Activated naive CD4-positive, alpha-beta T cell treated with anti-CD3 and anti-CD28 coated beads for 36 hours (primary cell): ENCODE results near the gene MMRN2. TPM values are rescaled to one million over a fixed set of nuclear protein-coding genes. Genes with fewer than 3 reads are reported as not detected.
"Not testable (repeated sequence)": the region's sequence is repeated elsewhere in the genome, so short reads cannot be mapped to it uniquely, and the experiment has no call there.

Source experiments
- CTCF ChIA-PET: fragments of 350-600 bp; sonication (Branson Sonifier 250); formaldehyde crosslinking; loops from one replicate; lab custom pipeline; 2021; ENCODE audit warnings: antibody characterized with exemption; lab: Charles Lee
- DNase-seq: peaks from one replicate; pipeline ENCODE4 v3.0.0-alpha.2; 2020
- H3K27ac Mint-ChIP-seq: one replicate; pipeline ENCODE4 v1.8.0; 2021; ENCODE audit warnings: mild to moderate bottlenecking, mixed read lengths
- H3K27me3 Mint-ChIP-seq: one replicate; pipeline ENCODE4 v1.8.0; 2021; ENCODE audit warnings: low read depth, mixed read lengths
- H3K36me3 Mint-ChIP-seq: one replicate; pipeline ENCODE4 v1.8.0; 2021; ENCODE audit warnings: low read depth, mixed read lengths
- H3K4me1 Mint-ChIP-seq: one replicate; pipeline ENCODE4 v1.8.0; 2021; ENCODE audit warnings: low read depth, mixed read lengths
- H3K4me3 Mint-ChIP-seq: one replicate; pipeline ENCODE4 v1.8.0; 2021; ENCODE audit warnings: mild to moderate bottlenecking, moderate library complexity, mixed read lengths
- H3K9me3 Mint-ChIP-seq: one replicate; pipeline ENCODE4 v1.8.0; 2021; ENCODE audit warnings: mixed read lengths
- intact Hi-C: fragments of 100-400 bp; cut with micrococcal nuclease; formaldehyde crosslinking; loops from one replicate; pipeline ENCODE4 v1.15.1; 2023
- total RNA-seq, 2 experiments: library from RNA; stranded (reverse); gene quantifications; one replicate each; pipeline ENCODE4 v1.2.3, GENCODE V29; 2021

The MMRN2 gene
- total RNA-seq, 2 experiments from 2014 or later, result not detected

DNA sequence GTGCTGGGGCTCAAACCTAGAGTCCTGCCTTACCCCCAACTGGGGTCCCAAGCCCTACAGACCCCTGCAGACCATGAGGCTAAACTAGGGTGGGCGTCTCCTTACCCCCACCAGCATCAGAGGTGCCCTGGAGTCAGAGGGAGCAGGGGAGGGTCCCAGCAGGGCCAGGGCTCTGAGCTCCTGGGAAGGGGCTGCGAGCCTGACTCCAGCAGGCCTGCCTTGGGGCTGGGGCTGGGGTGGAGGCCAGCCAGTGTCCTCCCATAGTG, 2.3 kb upstream of the MMRN2 start:
- CTCF ChIA-PET, result no interaction called here
- H3K36me3 Mint-ChIP-seq, result no peaks in the 10 kb centered on the region
- no peaks in the 10 kb centered on the region for H3K9me3 Mint-ChIP-seq
- no peak overlapping the region for H3K27ac Mint-ChIP-seq
- no peak for DNase-seq
- no peak overlapping the region for H3K4me3 Mint-ChIP-seq
- peaks cover 5% of the 10 kb centered on the region for H3K4me1 Mint-ChIP-seq
- intact Hi-C loops, result loop anchor here (1.0 kb wide), 1 partner anchor 20 kb away; no protein-coding TSS in a partner anchor
- H3K27me3 Mint-ChIP-seq, result no peaks in the 10 kb centered on the region

DNA sequence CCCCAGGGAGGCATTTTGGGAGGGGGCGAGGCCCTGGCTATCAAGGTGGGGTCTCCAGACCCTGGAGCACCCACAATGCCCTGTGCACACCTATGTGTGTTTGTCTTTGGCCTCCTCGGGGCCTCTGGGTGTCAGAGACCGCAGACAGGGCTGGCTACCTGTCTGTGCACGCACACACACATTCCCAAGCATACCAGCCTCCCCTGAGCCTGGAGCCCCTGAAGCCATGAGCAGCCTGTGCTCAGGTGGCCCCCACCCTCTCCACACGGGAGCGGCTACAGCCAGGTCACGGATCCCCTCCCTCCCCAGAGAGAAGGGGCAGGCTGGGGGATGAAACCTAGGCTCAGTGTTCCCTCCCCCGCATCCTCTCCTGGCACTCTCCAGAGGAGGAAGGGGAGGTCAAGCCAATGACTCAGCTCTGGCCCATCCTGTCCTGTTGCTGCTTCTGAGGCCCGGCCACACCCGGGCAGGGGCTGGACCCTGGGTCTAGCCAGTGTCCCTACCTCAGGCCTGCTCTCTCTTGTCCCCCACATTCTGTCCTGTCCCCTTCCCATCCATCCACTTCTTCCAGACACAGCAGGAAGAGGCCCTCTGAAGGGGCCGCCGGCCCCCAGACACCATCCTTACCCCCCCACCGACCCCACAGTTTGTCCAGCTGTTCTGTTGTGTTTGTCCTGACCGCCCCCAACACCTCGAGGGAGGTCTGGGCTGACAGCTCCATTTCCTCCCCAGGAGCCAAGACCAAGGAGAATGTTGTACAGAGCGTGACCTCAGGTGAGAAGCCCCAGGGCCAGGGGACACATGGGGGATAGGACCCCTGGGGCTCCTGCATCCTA, 1.7 kb upstream of the MMRN2 start:
- no peak overlapping the region for H3K4me3 Mint-ChIP-seq
- no peaks in the 10 kb centered on the region for H3K27me3 Mint-ChIP-seq
- CTCF ChIA-PET, result no interaction called here
- H3K4me1 Mint-ChIP-seq, result peaks cover 5% of the 10 kb centered on the region
- H3K9me3 Mint-ChIP-seq, result no peaks in the 10 kb centered on the region
- intact Hi-C loops, result no loop called here
- no peak overlapping the region for H3K27ac Mint-ChIP-seq
- DNase-seq, result no peak
- H3K36me3 Mint-ChIP-seq, result no peaks in the 10 kb centered on the region

DNA sequence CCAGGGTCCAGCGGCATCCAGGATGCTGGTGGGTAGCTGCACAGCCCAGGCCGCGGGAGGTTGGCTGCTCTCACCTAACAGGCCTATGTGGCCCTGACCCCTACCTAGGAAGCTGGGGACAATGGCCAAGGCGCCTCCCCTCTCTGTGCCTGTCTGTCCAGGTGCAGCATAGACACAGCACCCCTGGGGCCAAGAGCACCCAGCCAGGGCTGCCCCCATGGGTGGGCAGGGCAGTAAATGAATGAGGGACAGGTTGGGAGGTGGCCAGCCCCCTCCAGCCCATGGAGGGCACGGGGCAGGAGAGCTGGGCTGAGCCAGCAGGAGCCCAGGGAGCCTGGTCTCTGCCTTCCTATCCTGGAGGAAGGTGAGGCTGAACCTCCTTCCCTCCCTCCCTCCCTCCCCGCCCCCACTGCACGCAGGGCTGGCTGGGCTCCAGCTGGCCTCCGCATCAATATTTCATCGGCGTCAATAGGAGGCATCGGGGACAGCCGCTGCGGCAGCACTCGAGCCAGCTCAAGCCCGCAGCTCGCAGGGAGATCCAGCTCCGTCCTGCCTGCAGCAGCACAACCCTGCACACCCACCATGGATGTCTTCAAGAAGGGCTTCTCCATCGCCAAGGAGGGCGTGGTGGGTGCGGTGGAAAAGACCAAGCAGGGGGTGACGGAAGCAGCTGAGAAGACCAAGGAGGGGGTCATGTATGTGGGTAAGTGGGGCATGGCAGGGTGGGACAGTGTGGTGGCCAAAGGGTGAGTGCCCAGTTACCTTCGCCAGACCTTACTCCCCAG, 893 bp upstream of the MMRN2 start, which contains the start of gene SNCG:
SNCG (plus strand) TSS at position 484 of the 785 bp plus-strand sequence; CDS start at position 583, 99 bp downstream.
- no peak for DNase-seq
- no peak within 1 kb of the TSS for H3K4me3 Mint-ChIP-seq
- H3K27ac Mint-ChIP-seq, result no peak within 1 kb of the TSS
- intact Hi-C loops, result no loop called here
- H3K36me3 Mint-ChIP-seq, result no peaks in the 10 kb centered on the region
- no peaks in the 10 kb centered on the region for H3K27me3 Mint-ChIP-seq
- CTCF ChIA-PET, result no interaction called here
- H3K9me3 Mint-ChIP-seq, result peaks cover 2% of the 10 kb centered on the region
- H3K4me1 Mint-ChIP-seq, result peaks cover 5% of the 10 kb centered on the region

DNA sequence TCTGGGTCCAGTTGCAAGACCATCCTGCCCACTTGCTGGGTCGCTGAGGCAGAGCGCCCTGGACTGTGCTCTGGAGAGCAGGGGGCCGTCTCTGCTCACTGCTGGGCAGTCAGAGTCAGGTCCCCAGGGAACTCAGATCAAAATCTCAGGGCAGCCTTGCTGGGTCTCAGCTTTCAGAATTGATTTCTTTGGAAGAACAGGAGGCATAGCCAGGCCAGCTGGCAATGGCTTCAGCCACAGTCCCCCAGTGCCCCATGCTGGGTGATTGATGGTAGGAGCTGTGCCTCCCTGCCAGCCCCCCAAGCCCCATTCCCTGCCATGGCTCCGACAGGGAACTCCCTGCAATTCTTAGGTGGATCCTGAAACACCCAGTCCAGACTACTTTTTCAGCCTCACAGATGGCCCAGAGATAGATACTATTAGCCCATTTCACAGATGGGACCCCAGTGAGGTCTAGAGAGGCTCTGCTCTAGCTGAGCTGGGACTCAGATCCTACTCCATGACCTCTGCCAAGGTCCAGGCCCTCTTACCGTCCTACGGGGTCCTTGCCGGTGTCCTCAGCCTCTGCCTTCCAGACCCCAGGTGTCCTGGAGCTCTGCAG, 467 bp downstream of the MMRN2 start:
- no peak overlapping the region for H3K4me3 Mint-ChIP-seq
- CTCF ChIA-PET, result interaction anchor here (0.7 to 1.6 kb wide), 3 partner anchors 9 to 21 kb away, joined by 3 to 8 read pairs (median 3); no protein-coding TSS in a partner anchor
- H3K9me3 Mint-ChIP-seq, result peaks cover 9% of the 10 kb centered on the region
- H3K27ac Mint-ChIP-seq, result no peak overlapping the region
- no peaks in the 10 kb centered on the region for H3K27me3 Mint-ChIP-seq
- intact Hi-C loops, result no loop called here
- no peak for DNase-seq
- H3K4me1 Mint-ChIP-seq, result peaks cover 6% of the 10 kb centered on the region
- peaks cover 4% of the 10 kb centered on the region for H3K36me3 Mint-ChIP-seq

DNA sequence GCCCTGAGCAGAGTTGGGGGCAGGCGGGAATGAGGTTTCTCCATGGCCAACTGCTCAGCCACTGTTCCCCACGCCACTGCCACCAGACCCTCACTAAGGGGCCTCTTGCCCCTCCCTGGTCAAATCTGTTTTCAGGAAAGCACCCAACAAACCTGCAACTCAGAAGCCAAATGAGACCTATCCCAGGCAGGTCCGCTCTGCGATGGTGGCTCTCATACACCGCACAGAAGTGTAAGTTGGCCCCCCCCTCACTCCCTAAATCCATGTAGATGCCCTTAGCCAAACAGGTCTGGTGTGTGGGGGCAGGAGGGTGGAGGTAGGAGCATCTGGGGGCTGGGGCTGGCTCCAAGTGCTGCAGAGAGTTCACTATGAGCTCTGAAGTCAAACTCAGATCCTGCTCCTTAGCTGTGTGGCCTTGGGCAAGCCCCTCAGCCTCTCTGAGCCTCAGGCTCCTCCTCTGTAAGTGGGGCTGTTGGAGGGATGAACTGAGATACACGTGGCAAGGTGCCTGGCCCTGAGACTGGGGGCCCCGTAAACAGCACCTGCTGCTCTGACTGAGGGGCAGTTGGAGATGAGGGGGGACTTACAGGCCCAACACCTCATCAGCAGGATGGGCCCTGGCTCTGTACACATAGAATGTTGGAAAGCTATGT, 1.1 kb downstream of the MMRN2 start:
- peaks cover 12% of the 10 kb centered on the region for H3K9me3 Mint-ChIP-seq
- intact Hi-C loops, result no loop called here
- no peaks in the 10 kb centered on the region for H3K27me3 Mint-ChIP-seq
- CTCF ChIA-PET, result interaction anchor here (0.7 to 1.6 kb wide), 3 partner anchors 10 to 20 kb away, joined by 3 to 8 read pairs (median 3); no protein-coding TSS in a partner anchor
- H3K4me1 Mint-ChIP-seq, result peaks cover 10% of the 10 kb centered on the region
- H3K36me3 Mint-ChIP-seq, result peaks cover 4% of the 10 kb centered on the region
- no peak overlapping the region for H3K4me3 Mint-ChIP-seq
- no peak for DNase-seq
- no peak overlapping the region for H3K27ac Mint-ChIP-seq

DNA sequence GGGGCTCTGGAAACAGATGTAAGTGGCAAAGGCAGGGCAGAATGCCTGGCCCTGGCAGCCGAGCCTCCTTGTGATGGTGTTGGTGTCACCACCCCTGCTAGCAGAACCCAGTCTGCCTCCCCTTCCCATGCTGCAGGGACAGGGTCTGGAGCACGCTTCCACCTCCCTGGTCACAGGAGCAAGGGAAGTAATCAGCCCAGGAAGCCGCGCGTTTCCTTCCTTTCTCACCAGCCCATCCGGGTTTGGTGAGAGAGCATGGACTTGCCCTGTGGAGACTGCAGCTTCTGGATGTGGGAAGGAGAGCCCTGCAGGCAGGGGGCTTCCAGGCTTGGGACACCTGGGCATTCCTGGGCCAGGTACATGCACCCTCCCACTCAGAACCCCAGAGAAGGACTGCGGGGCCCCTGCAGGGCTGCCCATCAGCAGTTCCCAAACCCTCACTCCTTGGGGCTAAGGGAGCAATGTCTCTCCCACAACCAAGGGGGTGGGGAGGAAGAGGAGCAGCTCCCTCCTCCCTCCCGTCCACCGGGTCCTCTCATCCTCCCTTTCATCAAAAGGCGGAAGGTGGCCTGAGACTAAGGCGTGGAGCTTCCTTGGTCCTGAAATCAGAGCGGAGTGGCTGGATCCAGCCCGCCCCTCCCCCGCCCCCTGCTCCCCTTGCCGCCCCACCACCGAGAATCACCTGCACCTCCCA, 1.8 kb downstream of the MMRN2 start:
- Mint-ChIP-seq H3K27me3 (no peaks in the 10 kb centered on the region), H3K4me3 (no peak overlapping the region), H3K9me3 (peaks cover 12% of the 10 kb centered on the region), H3K36me3 (peaks cover 4% of the 10 kb centered on the region), H3K4me1 (peaks cover 15% of the 10 kb centered on the region), H3K27ac (no peak overlapping the region)
- CTCF ChIA-PET, result interaction anchor here (1.0 to 1.6 kb wide), 3 partner anchors 11 to 16 kb away, joined by 3 to 8 read pairs (median 3); no protein-coding TSS in a partner anchor
- DNase-seq, result no peak
- intact Hi-C loops, result no loop called here

DNA sequence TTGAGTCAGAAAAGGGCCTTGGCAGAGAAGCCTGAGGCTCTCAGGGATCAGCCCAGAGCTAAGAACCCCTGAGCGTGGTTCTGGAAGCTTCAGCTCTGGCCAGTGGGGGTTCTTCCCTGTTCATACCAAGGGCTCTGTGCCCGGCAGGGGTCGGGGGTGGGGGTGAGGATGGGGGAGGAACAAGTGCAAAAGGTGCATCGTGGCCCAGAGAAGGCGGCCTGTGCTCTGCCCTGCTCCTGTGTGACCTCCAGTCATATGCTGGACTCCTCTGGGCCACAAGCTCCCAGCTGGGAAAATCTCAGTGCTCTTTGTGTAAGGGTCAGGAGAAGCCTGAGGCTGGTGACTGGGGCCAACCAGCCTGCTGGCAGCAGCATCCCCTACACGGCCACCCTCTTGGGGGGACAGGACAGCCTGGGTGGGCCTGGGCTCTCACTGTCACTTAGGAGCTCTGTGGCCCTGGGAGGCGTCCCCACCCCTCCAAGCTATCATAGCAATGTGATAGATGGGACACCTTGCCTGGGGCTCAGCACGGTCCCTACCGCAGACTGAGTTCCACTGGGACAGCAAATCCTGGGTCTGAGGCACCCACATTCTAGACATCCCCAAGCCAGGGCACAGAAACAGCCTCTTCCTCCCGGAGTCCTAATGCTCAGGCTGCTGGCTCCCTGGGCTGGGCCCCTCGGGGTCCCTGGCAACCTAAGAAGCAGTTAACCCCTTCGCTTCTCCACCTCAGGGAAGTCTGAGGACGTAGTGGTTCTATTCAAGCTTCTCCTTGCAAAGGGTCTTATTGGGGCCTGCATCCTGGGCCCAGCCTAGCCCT, 2.5 kb downstream of the MMRN2 start:
- H3K36me3 Mint-ChIP-seq, result peaks cover 4% of the 10 kb centered on the region
- H3K4me1 Mint-ChIP-seq, result peaks cover 17% of the 10 kb centered on the region
- H3K4me3 Mint-ChIP-seq, result no peak overlapping the region
- no peak overlapping the region for H3K27ac Mint-ChIP-seq
- CTCF ChIA-PET, result interaction anchor here (1.0 to 1.2 kb wide), 3 partner anchors 9 to 15 kb away, joined by 3 to 8 read pairs (median 3); no protein-coding TSS in a partner anchor
- H3K9me3 Mint-ChIP-seq, result peaks cover 12% of the 10 kb centered on the region
- H3K27me3 Mint-ChIP-seq, result no peaks in the 10 kb centered on the region
- no peak for DNase-seq
- intact Hi-C loops, result no loop called here

DNA sequence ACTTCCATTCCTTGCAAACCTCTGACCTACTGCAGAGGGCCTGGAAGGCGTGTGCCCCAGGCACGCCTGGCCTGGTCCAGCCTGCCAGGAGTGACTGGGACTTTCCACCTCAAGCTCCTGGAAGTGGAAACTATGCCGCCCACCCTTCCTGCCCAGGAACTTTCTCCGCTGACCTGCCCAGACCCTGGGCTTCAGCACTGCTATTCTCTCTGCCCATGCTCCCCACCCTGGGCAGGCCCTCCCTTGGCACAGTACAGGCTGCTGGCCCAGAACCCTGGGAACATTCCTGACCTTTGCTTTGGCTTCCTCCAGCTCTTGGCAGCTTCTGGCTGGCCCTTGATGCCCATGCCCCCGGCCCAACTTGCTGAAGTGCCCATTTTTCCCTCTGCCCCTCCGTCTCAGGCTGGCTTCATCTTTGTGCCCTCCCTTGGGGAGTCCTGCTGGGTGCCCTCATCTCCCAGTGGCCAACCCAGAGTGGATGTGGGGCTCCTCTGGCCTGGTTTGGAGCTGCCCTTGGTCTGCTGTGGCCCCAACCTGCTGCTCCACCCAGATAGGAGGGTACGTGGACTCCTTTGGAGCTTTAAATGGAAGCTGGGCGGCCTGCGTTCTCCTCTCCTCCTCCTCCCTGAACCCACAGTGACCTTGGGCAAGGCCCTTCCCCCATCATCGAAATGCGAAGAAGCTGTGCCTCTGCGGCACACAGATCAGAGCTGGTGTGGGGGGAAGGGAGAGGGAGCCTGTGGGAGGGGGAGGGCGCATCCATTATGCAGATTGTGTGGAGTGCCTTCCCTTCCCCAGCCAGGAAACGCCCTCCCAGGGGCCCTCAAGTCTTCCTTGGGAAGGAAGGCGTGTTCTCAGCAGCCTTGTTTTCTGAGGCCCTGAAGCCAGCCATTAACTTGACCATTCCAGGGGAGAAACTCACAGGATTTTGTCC, 3.4 kb downstream of the MMRN2 start:
- H3K36me3 Mint-ChIP-seq, result peaks cover 4% of the 10 kb centered on the region
- intact Hi-C loops, result no loop called here
- H3K9me3 Mint-ChIP-seq, result peaks cover 12% of the 10 kb centered on the region
- no peak overlapping the region for H3K27ac Mint-ChIP-seq
- H3K4me1 Mint-ChIP-seq, result peaks cover 20% of the 10 kb centered on the region
- H3K4me3 Mint-ChIP-seq, result no peak overlapping the region
- DNase-seq, result no peak
- CTCF ChIA-PET, result interaction anchor here (1.2 kb wide), 2 partner anchors 9 to 12 kb away, joined by 3 to 8 read pairs; no protein-coding TSS in a partner anchor
- no peaks in the 10 kb centered on the region for H3K27me3 Mint-ChIP-seq

DNA sequence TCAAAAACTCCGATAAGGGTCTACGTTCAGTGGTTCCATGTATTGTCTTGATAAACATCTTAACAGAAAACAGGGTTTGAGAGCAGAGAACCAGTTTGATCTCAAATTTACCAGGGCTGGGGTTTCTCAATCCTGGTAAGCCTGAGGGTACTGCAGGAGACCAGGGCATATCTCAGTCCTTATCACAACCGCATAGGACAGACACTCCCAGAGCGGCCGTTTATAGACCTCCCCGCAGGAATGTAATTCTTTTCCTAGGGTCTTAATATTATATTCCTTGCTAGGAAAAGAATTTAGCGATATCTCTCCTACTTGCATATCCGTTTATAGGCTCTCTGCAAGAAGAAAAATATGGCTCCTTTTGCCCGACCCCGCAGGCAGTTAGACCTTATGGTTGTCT, 4.7 kb downstream of the MMRN2 start:
- CTCF ChIA-PET, H3K4me3 Mint-ChIP-seq, H3K36me3 Mint-ChIP-seq, intact Hi-C loops, H3K27ac Mint-ChIP-seq, H3K27me3 Mint-ChIP-seq, DNase-seq: not testable (repeated sequence)
- H3K4me1 Mint-ChIP-seq, result peaks cover 21% of the 10 kb centered on the region
- peaks cover 12% of the 10 kb centered on the region for H3K9me3 Mint-ChIP-seq

DNA sequence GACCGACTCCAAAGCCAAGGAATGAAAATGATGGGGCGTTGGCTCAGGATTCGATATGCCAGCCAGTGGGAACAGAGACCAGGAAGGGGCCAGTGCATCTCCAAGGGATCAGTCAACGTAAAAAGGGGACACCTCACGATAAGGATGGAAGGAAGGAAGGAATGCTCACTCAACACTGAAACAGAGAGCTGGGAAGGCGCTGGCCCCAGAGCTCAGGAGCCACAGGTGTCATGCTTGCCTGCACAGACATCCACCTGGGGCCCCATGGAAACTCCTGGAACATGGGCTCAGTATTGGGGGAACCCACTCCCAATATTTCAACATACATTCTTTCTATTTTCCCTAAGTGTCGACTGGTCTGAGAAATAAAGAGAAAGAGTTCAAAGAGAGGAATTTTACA, 5.3 kb downstream of the MMRN2 start:
- Mint-ChIP-seq H3K9me3 (peaks cover 12% of the 10 kb centered on the region), H3K27me3 (no peaks in the 10 kb centered on the region), H3K4me1 (peaks cover 21% of the 10 kb centered on the region), H3K36me3 (peaks cover 4% of the 10 kb centered on the region), H3K4me3 (no peak overlapping the region), H3K27ac (no peak overlapping the region)
- no peak for DNase-seq
- CTCF ChIA-PET, result no interaction called here
- intact Hi-C loops, result no loop called here
